ENCODE results near the gene GDI1.
A peak's percentile ranks its signal among the peaks of the same experiment; 100 is the strongest.

Gene GDI1

DNA sequence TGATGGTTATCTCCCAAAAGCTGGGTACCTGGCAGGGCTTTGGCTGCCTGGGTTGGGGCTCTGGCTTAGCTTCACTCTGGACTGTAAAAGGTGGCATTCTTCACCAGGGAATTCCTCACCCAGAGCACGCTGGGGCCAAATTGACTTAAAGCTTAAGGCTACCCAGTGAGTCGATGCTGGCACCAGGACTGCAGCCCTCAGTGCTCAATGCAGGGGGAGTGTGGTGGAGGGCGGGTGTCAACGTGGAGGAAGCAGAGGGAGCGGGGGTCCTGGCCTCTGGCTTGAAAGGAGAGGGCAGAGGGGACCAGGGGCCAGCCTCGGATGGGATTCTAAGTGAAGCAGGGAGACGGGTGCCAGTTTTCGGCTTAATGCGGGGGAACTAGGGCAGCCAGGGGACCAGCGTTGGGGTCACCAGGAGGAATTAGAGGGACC is 6.5 kb downstream of the GDI1 start (continued):
- TF ChIP-seq HIC1 (tag by site-specific recombination; IDR thresholded peaks at IDR 0.05) (peak; percentile 33; the same call in 1 of the 2 replicates), ZNF600 (tag by site-specific recombination; IDR thresholded peaks at IDR 0.05) (0 out of 2 replicates have a peak, but pooled peaks have one; percentile 26), ZNF175 (tag by site-specific recombination; IDR thresholded peaks at IDR 0.05) (no peak), ZEB2 (tag by site-specific recombination; IDR thresholded peaks at IDR 0.05) (no peak), ZNF311 (tag by site-specific recombination; IDR thresholded peaks at IDR 0.05; ENCODE audit: borderline replicate concordance) (no peak)

DNA sequence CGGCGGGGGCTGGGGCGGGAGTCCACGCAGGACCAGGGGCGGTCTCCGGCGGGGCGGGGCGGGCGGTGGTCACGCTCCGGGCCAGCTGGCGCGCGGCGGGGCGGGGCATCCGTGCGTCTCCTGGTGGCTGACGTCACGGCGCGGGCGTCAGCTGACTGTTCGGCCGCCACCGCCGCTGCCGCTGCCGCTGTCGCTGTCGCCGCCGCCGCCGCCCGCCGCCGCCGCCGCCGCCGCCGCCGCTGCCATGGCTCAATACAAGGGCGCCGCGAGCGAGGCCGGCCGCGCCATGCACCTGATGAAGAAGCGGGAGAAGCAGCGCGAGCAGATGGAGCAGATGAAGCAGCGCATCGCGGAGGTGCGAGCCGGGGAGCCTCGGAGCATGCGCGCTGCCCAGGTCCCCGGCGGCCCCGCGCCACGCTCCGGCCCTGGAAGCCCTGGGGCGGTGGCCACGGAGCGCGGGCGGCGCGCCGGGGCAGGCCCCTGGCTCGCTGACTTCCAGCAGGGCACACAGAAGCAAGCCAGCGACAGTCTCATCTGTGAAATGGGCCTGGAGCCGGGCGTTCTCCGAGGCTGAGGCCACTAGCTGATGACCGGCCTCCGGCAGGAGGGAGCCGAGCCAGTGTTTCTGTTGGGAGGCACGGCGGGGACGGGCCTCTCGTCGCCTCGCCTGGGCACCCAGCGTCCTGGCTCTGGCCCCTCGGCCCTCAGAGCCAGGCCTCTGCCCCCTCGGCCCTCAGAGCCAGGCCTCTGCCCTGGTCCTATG is 7.2 kb downstream of the GDI1 start, which contains the start of gene FAM50A:
Gene FAM50A, plus strand, starts transcription at position 150 of the 763 bp plus-strand sequence. Its CDS starts 95 bp downstream, at position 245.
- no peaks in the 10 kb centered on the region for H3K4me1 ChIP-seq (ENCODE audit: control insufficient read depth, insufficient read depth, low read length)
- H3K36me3 ChIP-seq (ENCODE audit: control insufficient read depth in 2 of 2, insufficient read depth in 1 of 2, low read length in 2 of 2) = peaks cover 10 to 79% of the 10 kb centered on the region in 2 experiments; a peak in 2 of 3 replicates
- H3K27ac ChIP-seq (ENCODE audit: extremely low read depth, low read depth, low read length) = peak within 1 kb of the TSS; percentile 77
- ChIA-PET POLR2A (interaction anchor here (0.6 to 3.0 kb wide), 4 partner anchors 8 to 33 kb away, joined by 3 to 13 read pairs (median 4); partner anchors contain the start of gene TAFAZZIN), CTCF (interaction anchor here (0.6 kb wide), 1 partner anchor 100 kb away, joined by 3 read pairs; no protein-coding TSS in a partner anchor)
- no peaks in the 10 kb centered on the region for H3K9me3 ChIP-seq (ENCODE audit: control insufficient read depth, insufficient read depth, low read depth, low read length)
- H3K4me3 ChIP-seq (ENCODE audit: low read depth, low read length) = peak within 1 kb of the TSS; percentile 51
- TF ChIP-seq ZNF548 (tag by site-specific recombination; IDR thresholded peaks at IDR 0.05) (no peak), ZNF529 (tag by site-specific recombination; IDR thresholded peaks at IDR 0.05; ENCODE audit: insufficient replicate concordance) (no peak), ZFP3 (tag by site-specific recombination; IDR thresholded peaks at IDR 0.05; ENCODE audit: low read depth) (no peak), ZNF426 (tag by site-specific recombination; IDR thresholded peaks at IDR 0.05) (no peak), REPIN1 (tag by site-specific recombination; IDR thresholded peaks at IDR 0.05; ENCODE audit: low read depth) (no peak), HIC1 (tag by site-specific recombination; IDR thresholded peaks at IDR 0.05) (no peak), ZXDB (tag by site-specific recombination; IDR thresholded peaks at IDR 0.05) (peak; percentile 23; the same call in 1 of the 2 replicates), ZBTB17 (tag by site-specific recombination; IDR thresholded peaks at IDR 0.05) (no peak), OSR2 (tag by site-specific recombination; IDR thresholded peaks at IDR 0.05) (no peak), YY1 (tag by site-specific recombination; IDR thresholded peaks at IDR 0.05) (no peak), KLF7 (tag by site-specific recombination; IDR thresholded peaks at IDR 0.05; ENCODE audit: borderline replicate concordance) (no peak), ZBTB26 (tag by site-specific recombination; optimal IDR thresholded peaks at IDR 0.05) (peak; percentile 42), ZSCAN30 (tag by site-specific recombination; IDR thresholded peaks at IDR 0.05) (peak; percentile 54; the same call in 1 of the 2 replicates), WT1 (tag by site-specific recombination; IDR thresholded peaks at IDR 0.05) (no peak), ZNF830 (tag by site-specific recombination; IDR thresholded peaks at IDR 0.05; ENCODE audit: low read depth) (no peak), ZNF404 (tag by site-specific recombination; IDR thresholded peaks at IDR 0.05) (no peak), ZNF248 (tag by site-specific recombination; IDR thresholded peaks at IDR 0.05) (no peak), ZNF549 (tag by site-specific recombination; IDR thresholded peaks at IDR 0.05) (no peak), ZNF639 (tag by site-specific recombination; IDR thresholded peaks at IDR 0.05) (no peak), ZIC2 (tag by site-specific recombination; IDR thresholded peaks at IDR 0.05) (peak; percentile 37)
- TF ChIP-seq, protein P1, sequence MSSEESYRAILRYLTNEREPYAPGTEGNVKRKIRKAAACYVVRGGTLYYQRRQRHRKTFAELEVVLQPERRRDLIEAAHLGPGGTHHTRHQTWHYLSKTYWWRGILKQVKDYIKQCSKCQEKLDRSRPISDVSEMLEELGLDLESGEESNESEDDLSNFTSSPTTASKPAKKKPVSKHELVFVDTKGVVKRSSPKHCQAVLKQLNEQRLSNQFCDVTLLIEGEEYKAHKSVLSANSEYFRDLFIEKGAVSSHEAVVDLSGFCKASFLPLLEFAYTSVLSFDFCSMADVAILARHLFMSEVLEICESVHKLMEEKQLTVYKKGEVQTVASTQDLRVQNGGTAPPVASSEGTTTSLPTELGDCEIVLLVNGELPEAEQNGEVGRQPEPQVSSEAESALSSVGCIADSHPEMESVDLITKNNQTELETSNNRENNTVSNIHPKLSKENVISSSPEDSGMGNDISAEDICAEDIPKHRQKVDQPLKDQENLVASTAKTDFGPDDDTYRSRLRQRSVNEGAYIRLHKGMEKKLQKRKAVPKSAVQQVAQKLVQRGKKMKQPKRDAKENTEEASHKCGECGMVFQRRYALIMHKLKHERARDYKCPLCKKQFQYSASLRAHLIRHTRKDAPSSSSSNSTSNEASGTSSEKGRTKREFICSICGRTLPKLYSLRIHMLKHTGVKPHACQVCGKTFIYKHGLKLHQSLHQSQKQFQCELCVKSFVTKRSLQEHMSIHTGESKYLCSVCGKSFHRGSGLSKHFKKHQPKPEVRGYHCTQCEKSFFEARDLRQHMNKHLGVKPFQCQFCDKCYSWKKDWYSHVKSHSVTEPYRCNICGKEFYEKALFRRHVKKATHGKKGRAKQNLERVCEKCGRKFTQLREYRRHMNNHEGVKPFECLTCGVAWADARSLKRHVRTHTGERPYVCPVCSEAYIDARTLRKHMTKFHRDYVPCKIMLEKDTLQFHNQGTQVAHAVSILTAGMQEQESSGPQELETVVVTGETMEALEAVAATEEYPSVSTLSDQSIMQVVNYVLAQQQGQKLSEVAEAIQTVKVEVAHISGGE (tag by site-specific recombination; conservative IDR thresholded peaks at IDR 0.05; ENCODE audit: low read depth) = no peak

All from HEK293 (cell line).